ENCODE data around the gene LHFPL6.

Gene LHFPL6

DNA sequence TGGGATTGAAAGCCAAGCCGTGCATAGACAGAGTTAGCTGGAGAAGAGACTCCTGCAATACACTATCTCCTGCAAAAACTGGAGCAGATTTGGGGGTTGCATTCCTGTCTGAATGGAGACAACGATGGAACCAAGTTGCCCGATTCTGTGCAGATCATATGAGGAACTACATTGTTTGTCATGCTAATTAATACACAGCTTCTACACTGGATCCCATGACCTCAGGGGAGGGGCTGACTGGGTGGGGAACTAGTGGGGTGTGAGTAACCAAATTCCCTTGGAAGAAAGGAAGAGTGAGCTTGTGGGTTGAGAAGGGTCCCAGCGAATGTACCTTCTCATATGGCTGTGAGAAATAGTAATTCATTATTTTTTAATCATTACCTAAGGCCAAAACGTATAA is 214.0 kb downstream of the LHFPL6 start:
- H3K36me3 ChIP-seq (ENCODE audit: control insufficient read depth in 5 of 5, insufficient read depth in 5 of 5, low read length in 5 of 5): no peaks in the 10 kb centered on the region
- no peaks in the 10 kb centered on the region for H3K9me3 ChIP-seq (ENCODE audit: control insufficient read depth in 5 of 5, low read length in 5 of 5)
- H3K4me1 ChIP-seq (ENCODE audit: control insufficient read depth in 5 of 5, insufficient read depth in 5 of 5, low read length in 5 of 5): peaks cover 0 to 17% (median 7%) of the 10 kb centered on the region in 5 donors
- H3K4me3 ChIP-seq (ENCODE audit: low read depth in 1 of 5, low read length in 5 of 5): no peak overlapping the region
- H3K9ac ChIP-seq (ENCODE audit: low read length in 5 of 5): no peak overlapping the region
- no peak overlapping the region for H3K27ac ChIP-seq (ENCODE audit: low read depth, low read length)
- no peaks in the 10 kb centered on the region for H3K27me3 ChIP-seq (ENCODE audit: control insufficient read depth in 5 of 5, insufficient read depth in 4 of 5, low read length in 5 of 5)

DNA sequence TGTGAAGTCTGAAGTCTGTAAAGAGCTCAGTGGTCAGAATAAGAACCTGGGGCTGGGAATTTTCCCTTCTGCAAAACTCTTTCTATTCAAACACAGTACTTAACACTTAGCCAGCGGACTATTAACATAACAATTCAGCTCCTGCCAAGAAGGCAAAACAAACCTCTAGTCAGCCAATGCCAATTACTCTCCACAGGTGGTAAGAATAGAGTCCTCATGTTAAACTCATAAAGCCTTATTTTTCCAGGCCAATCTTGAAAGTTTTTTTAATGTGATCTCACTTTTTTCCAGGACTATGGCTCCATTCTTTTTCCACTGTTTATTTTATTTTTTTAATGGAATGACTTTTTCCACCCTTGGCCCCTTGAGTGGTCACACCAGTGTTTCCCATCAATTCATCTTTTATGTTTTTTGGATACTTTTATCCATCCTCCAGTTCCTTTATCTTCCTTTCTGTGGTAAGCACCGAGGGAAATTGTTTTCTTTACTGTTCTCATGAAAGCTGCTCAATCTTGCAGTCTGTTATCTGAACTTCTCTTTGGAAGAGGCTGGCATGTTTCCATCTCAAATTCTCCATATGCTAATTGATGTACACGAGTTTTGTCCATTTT is 217.3 kb downstream of the LHFPL6 start:
- Histone ChIP-seq H3K9me3 (ENCODE audit: control insufficient read depth in 5 of 5, low read length in 5 of 5) (no peaks in the 10 kb centered on the region), H3K4me3 (ENCODE audit: low read depth in 1 of 5, low read length in 5 of 5) (no peak overlapping the region), H3K9ac (ENCODE audit: low read length in 5 of 5) (no peak overlapping the region), H3K36me3 (ENCODE audit: control insufficient read depth in 5 of 5, insufficient read depth in 5 of 5, low read length in 5 of 5) (no peaks in the 10 kb centered on the region), H3K27me3 (ENCODE audit: control insufficient read depth in 5 of 5, insufficient read depth in 4 of 5, low read length in 5 of 5) (no peaks in the 10 kb centered on the region), H3K27ac (ENCODE audit: low read depth, low read length) (no peak overlapping the region), H3K4me1 (ENCODE audit: control insufficient read depth in 5 of 5, insufficient read depth in 5 of 5, low read length in 5 of 5) (peaks cover 0 to 17% (median 8%) of the 10 kb centered on the region in 5 donors)

DNA sequence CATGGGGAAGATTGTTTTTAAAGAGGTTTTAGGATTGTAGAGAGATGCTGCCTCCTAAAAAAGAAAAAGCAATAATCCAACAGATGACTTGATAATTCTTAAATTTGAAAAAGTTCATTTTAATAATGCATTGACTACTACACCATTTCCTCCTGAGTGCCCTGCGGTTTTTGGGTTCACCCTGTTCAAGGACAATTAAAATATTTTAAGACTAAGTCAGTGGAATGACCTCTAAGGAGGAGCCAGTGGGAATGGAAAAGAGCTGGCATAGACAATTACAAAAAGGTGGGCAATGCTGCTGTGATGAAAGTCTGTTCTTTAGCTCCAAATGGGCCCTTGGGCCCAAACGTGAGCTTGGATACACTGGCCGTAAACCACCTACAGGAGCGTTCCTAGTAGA is 217.8 kb downstream of the LHFPL6 start:
- Histone ChIP-seq H3K36me3 (ENCODE audit: control insufficient read depth in 5 of 5, insufficient read depth in 5 of 5, low read length in 5 of 5) (no peaks in the 10 kb centered on the region), H3K4me3 (ENCODE audit: low read depth in 1 of 5, low read length in 5 of 5) (no peak overlapping the region), H3K27ac (ENCODE audit: low read depth, low read length) (no peak overlapping the region), H3K27me3 (ENCODE audit: control insufficient read depth in 5 of 5, insufficient read depth in 4 of 5, low read length in 5 of 5) (no peaks in the 10 kb centered on the region), H3K4me1 (ENCODE audit: control insufficient read depth in 5 of 5, insufficient read depth in 5 of 5, low read length in 5 of 5) (peaks cover 0 to 17% (median 8%) of the 10 kb centered on the region in 5 donors), H3K9me3 (ENCODE audit: control insufficient read depth in 5 of 5, low read length in 5 of 5) (no peaks in the 10 kb centered on the region), H3K9ac (ENCODE audit: low read length in 5 of 5) (no peak overlapping the region)

DNA sequence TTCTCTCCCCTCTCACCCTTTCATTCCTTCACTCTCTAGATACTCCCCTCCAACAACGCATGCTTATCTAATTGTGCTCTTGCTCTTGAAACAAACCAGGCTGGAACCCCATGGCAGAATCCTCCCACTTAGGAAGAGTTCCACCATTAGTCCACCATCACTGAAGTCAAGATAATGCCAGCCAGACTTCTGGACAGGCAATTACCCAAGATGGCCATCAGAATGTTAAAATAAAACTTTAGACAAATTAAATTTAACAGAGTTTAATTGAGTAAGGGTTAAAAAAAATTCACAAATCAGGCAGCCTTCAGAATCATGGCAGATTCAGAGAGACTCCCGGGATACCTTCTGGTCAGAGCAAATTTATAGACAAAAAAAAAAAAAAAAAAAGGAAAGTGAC is 221.5 kb downstream of the LHFPL6 start:
- Histone ChIP-seq H3K4me3 (ENCODE audit: low read depth in 1 of 5, low read length in 5 of 5) (no peak overlapping the region), H3K9me3 (ENCODE audit: control insufficient read depth in 5 of 5, low read length in 5 of 5) (no peaks in the 10 kb centered on the region), H3K27me3 (ENCODE audit: control insufficient read depth in 5 of 5, insufficient read depth in 4 of 5, low read length in 5 of 5) (no peaks in the 10 kb centered on the region), H3K9ac (ENCODE audit: low read length in 5 of 5) (no peak overlapping the region), H3K4me1 (ENCODE audit: control insufficient read depth in 5 of 5, insufficient read depth in 5 of 5, low read length in 5 of 5) (peaks cover 0 to 16% (median 8%) of the 10 kb centered on the region in 5 donors), H3K27ac (ENCODE audit: low read depth, low read length) (no peak overlapping the region), H3K36me3 (ENCODE audit: control insufficient read depth in 5 of 5, insufficient read depth in 5 of 5, low read length in 5 of 5) (peaks cover 0 to 3% (median 0%) of the 10 kb centered on the region in 5 donors)

DNA sequence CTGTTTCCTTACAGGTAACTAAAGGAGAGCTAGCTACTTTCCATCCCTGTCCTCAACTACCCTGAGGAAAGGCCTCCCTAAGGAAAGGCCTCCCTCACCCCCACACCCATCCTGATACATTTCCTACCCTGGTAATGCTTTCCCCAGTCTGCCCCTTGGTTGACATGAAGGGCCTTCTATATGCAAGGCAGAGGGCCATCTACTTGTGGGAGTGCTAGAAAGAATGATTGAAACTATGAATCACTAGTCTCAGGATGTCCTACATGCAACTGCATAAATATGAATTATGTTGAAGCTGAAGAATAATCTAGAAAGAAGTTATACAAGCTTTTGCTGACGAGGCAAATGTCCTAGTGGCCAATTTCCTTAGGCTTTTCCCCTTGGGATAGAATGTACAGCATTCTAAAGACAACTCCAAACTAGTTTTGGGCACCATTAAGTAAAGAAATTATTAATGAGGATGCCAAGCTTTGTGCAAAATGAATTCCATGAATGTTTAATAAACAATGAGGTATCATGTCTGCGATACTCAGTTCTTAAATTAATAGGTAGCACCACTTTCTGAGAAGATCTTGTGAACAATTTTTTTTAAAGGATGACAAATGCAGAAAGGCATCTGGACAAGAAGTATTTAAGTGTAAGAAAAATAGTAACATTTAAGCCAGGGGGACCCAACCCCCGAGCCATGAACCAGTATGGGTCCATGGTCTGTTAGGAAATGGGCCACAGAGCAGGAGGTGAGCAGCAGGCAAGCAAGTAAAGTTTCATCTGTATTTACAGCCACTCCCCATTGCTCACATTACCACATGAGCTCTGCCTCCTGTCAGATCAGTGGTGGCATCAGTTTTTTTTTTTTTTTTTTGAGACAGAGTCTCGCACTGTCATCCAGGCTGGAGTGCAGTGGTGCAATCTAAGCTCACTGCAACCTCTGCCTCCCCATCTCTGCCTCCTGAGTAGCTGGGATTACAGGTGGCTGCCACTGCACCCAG is 223.0 kb downstream of the LHFPL6 start:
- H3K27ac ChIP-seq (ENCODE audit: low read depth, low read length): no peak overlapping the region
- H3K27me3 ChIP-seq (ENCODE audit: control insufficient read depth in 5 of 5, insufficient read depth in 4 of 5, low read length in 5 of 5): no peaks in the 10 kb centered on the region
- no peaks in the 10 kb centered on the region for H3K9me3 ChIP-seq (ENCODE audit: control insufficient read depth in 5 of 5, low read length in 5 of 5)
- H3K9ac ChIP-seq (ENCODE audit: low read length in 5 of 5): no peak overlapping the region
- H3K36me3 ChIP-seq (ENCODE audit: control insufficient read depth in 5 of 5, insufficient read depth in 5 of 5, low read length in 5 of 5): peaks cover 0 to 3% (median 0%) of the 10 kb centered on the region in 5 donors
- no peak overlapping the region for H3K4me3 ChIP-seq (ENCODE audit: low read depth in 1 of 5, low read length in 5 of 5)
- H3K4me1 ChIP-seq (ENCODE audit: control insufficient read depth in 5 of 5, insufficient read depth in 5 of 5, low read length in 5 of 5): peaks cover 0 to 15% (median 5%) of the 10 kb centered on the region in 5 donors

DNA sequence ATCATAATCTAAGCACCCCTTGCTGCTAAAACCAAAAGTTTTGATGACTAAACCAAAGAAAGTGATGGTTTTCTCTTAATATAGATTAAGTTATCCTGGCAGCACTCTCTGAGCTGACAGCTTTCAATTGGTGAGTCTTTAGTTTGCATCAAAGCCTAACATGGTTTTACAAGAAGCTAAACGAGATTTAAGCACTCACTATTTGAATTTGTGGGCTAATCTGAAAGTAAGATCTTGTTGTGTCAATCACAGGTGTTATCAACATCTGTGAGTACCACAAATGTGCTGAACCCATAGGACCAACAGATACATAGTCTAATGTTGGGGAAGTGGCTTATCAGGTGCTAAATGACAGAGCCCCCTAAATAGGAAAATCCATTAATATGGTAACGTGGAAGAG is 223.9 kb downstream of the LHFPL6 start:
- no peak overlapping the region for H3K9ac ChIP-seq (ENCODE audit: low read length in 5 of 5)
- H3K4me3 ChIP-seq (ENCODE audit: low read depth in 1 of 5, low read length in 5 of 5): no peak overlapping the region
- H3K9me3 ChIP-seq (ENCODE audit: control insufficient read depth in 5 of 5, low read length in 5 of 5): no peaks in the 10 kb centered on the region
- peaks cover 0 to 9% (median 5%) of the 10 kb centered on the region in 5 donors for H3K4me1 ChIP-seq (ENCODE audit: control insufficient read depth in 5 of 5, insufficient read depth in 5 of 5, low read length in 5 of 5)
- H3K36me3 ChIP-seq (ENCODE audit: control insufficient read depth in 5 of 5, insufficient read depth in 5 of 5, low read length in 5 of 5): peaks cover 0 to 3% (median 0%) of the 10 kb centered on the region in 5 donors
- H3K27ac ChIP-seq (ENCODE audit: low read depth, low read length): no peak overlapping the region
- no peaks in the 10 kb centered on the region for H3K27me3 ChIP-seq (ENCODE audit: control insufficient read depth in 5 of 5, insufficient read depth in 4 of 5, low read length in 5 of 5)

DNA sequence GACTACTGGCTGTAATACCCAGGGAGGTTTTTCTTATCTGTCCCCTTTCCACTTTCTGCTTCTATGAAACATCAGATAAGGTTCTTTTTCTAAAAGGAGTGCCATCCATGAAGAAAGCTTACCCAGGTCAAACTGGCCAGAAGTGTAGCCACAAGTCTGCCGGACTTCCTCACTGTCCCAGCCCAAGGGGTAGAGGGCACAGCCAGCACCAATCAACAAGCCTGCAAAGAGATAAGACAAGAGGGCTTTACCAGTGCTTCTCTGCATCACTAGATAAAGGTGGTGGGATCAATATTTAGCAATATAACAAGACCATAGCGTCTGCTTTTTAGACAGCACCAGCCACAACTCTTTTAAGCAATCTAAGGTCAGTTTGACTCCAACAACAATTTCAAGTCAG is 224.7 kb downstream of the LHFPL6 start:
- Histone ChIP-seq H3K4me1 (ENCODE audit: control insufficient read depth in 5 of 5, insufficient read depth in 5 of 5, low read length in 5 of 5) (peaks cover 0 to 8% (median 5%) of the 10 kb centered on the region in 5 donors), H3K27me3 (ENCODE audit: control insufficient read depth in 5 of 5, insufficient read depth in 4 of 5, low read length in 5 of 5) (no peaks in the 10 kb centered on the region), H3K9ac (ENCODE audit: low read length in 5 of 5) (no peak overlapping the region), H3K9me3 (ENCODE audit: control insufficient read depth in 5 of 5, low read length in 5 of 5) (no peaks in the 10 kb centered on the region), H3K4me3 (ENCODE audit: low read depth in 1 of 5, low read length in 5 of 5) (no peak overlapping the region), H3K27ac (ENCODE audit: low read depth, low read length) (no peak overlapping the region), H3K36me3 (ENCODE audit: control insufficient read depth in 5 of 5, insufficient read depth in 5 of 5, low read length in 5 of 5) (peaks cover 0 to 3% (median 0%) of the 10 kb centered on the region in 5 donors)

DNA sequence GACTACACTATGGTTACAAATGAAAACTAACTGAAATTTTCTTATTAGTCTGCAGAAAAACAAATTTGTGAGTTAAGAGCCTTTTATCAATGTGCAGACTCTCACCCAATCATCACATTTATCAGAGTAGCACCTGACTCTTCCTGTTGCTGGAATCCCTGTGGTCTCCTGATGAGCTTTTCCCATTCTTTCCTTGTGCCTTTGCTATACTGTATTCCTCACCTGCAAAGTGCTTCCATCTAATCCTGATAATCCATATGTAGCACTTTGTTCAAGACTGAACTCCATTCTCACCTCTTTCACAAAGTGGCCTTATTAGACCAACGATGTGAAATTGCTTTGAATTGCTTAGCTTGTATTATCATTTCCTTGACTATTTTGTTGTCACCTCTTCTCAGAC is 225.3 kb downstream of the LHFPL6 start:
- H3K4me1 ChIP-seq (ENCODE audit: control insufficient read depth in 5 of 5, insufficient read depth in 5 of 5, low read length in 5 of 5): peaks cover 0 to 8% (median 5%) of the 10 kb centered on the region in 5 donors
- H3K9ac ChIP-seq (ENCODE audit: low read length in 5 of 5): no peak overlapping the region
- no peak overlapping the region for H3K27ac ChIP-seq (ENCODE audit: low read depth, low read length)
- no peaks in the 10 kb centered on the region for H3K27me3 ChIP-seq (ENCODE audit: control insufficient read depth in 5 of 5, insufficient read depth in 4 of 5, low read length in 5 of 5)
- H3K4me3 ChIP-seq (ENCODE audit: low read depth in 1 of 5, low read length in 5 of 5): no peak overlapping the region
- H3K36me3 ChIP-seq (ENCODE audit: control insufficient read depth in 5 of 5, insufficient read depth in 5 of 5, low read length in 5 of 5): peaks cover 0 to 3% (median 0%) of the 10 kb centered on the region in 5 donors
- H3K9me3 ChIP-seq (ENCODE audit: control insufficient read depth in 5 of 5, low read length in 5 of 5): no peaks in the 10 kb centered on the region

DNA sequence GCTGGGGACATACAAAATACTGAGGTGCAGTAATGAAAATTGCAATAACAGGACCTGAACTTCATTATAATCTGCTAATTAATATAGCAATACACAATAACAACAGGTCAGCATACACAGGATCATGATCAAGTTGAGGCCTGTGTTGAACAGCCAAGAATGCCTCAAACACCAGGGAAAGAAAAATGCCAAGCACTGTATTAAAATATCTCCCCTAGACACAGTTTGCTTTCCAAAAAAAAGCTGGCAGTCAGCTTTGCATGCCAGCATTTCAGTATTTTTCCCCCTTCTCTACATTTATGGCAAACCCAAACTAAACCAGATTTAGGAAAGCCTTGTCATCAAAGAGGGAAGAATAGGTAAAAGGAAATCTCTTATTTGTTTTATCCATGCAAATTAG is 226.9 kb downstream of the LHFPL6 start:
- Histone ChIP-seq H3K9me3 (ENCODE audit: control insufficient read depth in 5 of 5, low read length in 5 of 5) (no peaks in the 10 kb centered on the region), H3K27ac (ENCODE audit: low read depth, low read length) (no peak overlapping the region), H3K36me3 (ENCODE audit: control insufficient read depth in 5 of 5, insufficient read depth in 5 of 5, low read length in 5 of 5) (peaks cover 0 to 3% (median 0%) of the 10 kb centered on the region in 5 donors)

DNA sequence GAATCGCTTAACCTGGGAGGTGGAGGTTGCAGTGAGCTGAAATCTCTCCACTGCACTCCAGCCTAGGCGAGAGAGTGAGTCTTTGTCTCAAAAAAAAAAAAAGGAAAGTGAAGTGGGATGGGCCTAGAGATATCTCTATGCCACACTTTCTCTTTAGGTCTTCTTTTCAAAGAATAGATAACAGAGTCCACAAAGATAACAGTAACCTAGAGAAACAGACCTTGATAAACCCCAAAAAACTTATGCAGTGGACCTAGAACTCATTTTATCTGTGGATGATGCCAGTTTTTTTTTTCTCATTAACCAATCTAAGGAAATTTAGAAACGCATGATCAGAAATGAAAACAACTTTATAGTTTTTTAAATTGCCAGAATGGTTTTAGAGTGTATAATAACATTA is 227.4 kb downstream of the LHFPL6 start:
- Histone ChIP-seq H3K27me3 (ENCODE audit: control insufficient read depth in 5 of 5, insufficient read depth in 4 of 5, low read length in 5 of 5) (no peaks in the 10 kb centered on the region), H3K4me1 (ENCODE audit: control insufficient read depth in 5 of 5, insufficient read depth in 5 of 5, low read length in 5 of 5) (peaks cover 0 to 8% (median 5%) of the 10 kb centered on the region in 5 donors), H3K9ac (ENCODE audit: low read length in 5 of 5) (no peak overlapping the region), H3K27ac (ENCODE audit: low read depth, low read length) (no peak overlapping the region), H3K36me3 (ENCODE audit: control insufficient read depth in 5 of 5, insufficient read depth in 5 of 5, low read length in 5 of 5) (peaks cover 0 to 3% (median 0%) of the 10 kb centered on the region in 5 donors), H3K9me3 (ENCODE audit: control insufficient read depth in 5 of 5, low read length in 5 of 5) (no peaks in the 10 kb centered on the region), H3K4me3 (ENCODE audit: low read depth in 1 of 5, low read length in 5 of 5) (no peak overlapping the region)

More for the DNA sequence above, 226.9 kb downstream of the LHFPL6 start:
- Histone ChIP-seq H3K9ac (ENCODE audit: low read length in 5 of 5) (no peak overlapping the region), H3K4me3 (ENCODE audit: low read depth in 1 of 5, low read length in 5 of 5) (no peak overlapping the region), H3K27me3 (ENCODE audit: control insufficient read depth in 5 of 5, insufficient read depth in 4 of 5, low read length in 5 of 5) (no peaks in the 10 kb centered on the region), H3K4me1 (ENCODE audit: control insufficient read depth in 5 of 5, insufficient read depth in 5 of 5, low read length in 5 of 5) (peaks cover 0 to 8% (median 5%) of the 10 kb centered on the region in 5 donors)
